ENCODE measurements around the gene CT45A9.
"Not testable (repeated sequence)": the region's sequence is repeated elsewhere in the genome, so short reads cannot be mapped to it uniquely, and the experiment has no call there.

CT45A9 gene

GRCh38 chrX:135819912-135820311 is 51.7 kb downstream of the CT45A9 start, which contains the start of gene CT45A2:
Gene CT45A2, minus strand, starts transcription at chrX:135820012. Its CDS starts 3,747 bp downstream, at chrX:135816265.
- not testable (repeated sequence) for H3K4me2 ChIP-seq (ENCODE audit: low read length); H3K79me2 ChIP-seq (ENCODE audit: low read length); H3K4me3 ChIP-seq (ENCODE audit: low read length); H3K27ac ChIP-seq (ENCODE audit: low read length); H3K36me3 ChIP-seq (replicated peaks; ENCODE audit: low read depth, low read length); H3K9ac ChIP-seq (ENCODE audit: low read length); H3K9me3 ChIP-seq (ENCODE audit: insufficient read depth, low read length); H3K4me1 ChIP-seq (ENCODE audit: low read length); H3K27me3 ChIP-seq (ENCODE audit: low read depth, low read length); H4K20me1 ChIP-seq (ENCODE audit: insufficient read depth, low read length); H2AFZ ChIP-seq (ENCODE audit: low read depth, low read length)

Measured in OCI-LY3 (cell line).